Esophagus muscularis mucosa (tissue), 3 donors: ENCODE results near the gene CAPN14.

Experiments
- CTCF ChIP-seq, 3 experiments: fragments of 200-600 bp in 2 of 3; fragments of 450-650 bp in 1 of 3; sonication (generic) in 2 of 3; IDR thresholded peaks; one replicate each; pipeline ENCODE4 v1.5.1; 2017 to 2019; ENCODE audit warnings: antibody characterized with exemption in 3 of 3, mild to moderate bottlenecking in 2 of 3, moderate library complexity in 1 of 3
- POLR2AphosphoS5 ChIP-seq, 2 donors: sonication (generic); formaldehyde crosslinking; IDR thresholded peaks; one replicate each; pipeline ENCODE4 v1.6.1; 2017; ENCODE audit warnings: antibody characterized with exemption in 2 of 2

GRCh38 chr2:31231571-31232302 lies 14.4 kb upstream of the CAPN14 start:
- TF ChIP-seq POLR2AphosphoS5 (IDR thresholded peaks at IDR 0.05), result no peak
- no peak for TF ChIP-seq CTCF (IDR thresholded peaks at IDR 0.05)
